ENCODE data around the gene NIPSNAP2. TPM values are rescaled to one million over a fixed set of nuclear protein-coding genes. Genes with fewer than 3 reads are reported as not detected.

The NIPSNAP2 gene
- total and polyA plus RNA-seq, 2 of the 13 experiments (the other 11 are each of a cell fraction or from before 2014, with no cell fraction given) = 40.3 to 61.5 TPM

- TF ChIP-seq CTCF (CRISPR knock-in tag; IDR thresholded peaks at IDR 0.05) (0 out of 2 replicates have a peak, but pooled peaks have one; percentile 9), HMG20B (CRISPR knock-in tag; conservative IDR thresholded peaks at IDR 0.05) (peak; percentile 51; the same call in 1 of the 2 replicates), SALL2 (CRISPR knock-in tag; IDR thresholded peaks at IDR 0.05) (no peak), ZNF274 (CRISPR knock-in tag; IDR thresholded peaks at IDR 0.05) (no peak), KDM1A (CRISPR knock-in tag; IDR thresholded peaks at IDR 0.05) (peak; percentile 54; the same call in 1 of the 2 replicates), TCF7L2 (IDR thresholded peaks at IDR 0.05; ENCODE audit: low read depth, low read length) (no peak), ZFAT (CRISPR knock-in tag; conservative IDR thresholded peaks at IDR 0.05) (no peak), ZNF552 (CRISPR knock-in tag; IDR thresholded peaks at IDR 0.05; ENCODE audit: borderline replicate concordance) (no peak), ARID2 (CRISPR knock-in tag; IDR thresholded peaks at IDR 0.05; ENCODE audit: borderline replicate concordance) (peak; percentile 61; the same call in 1 of the 2 replicates), FOXK1 (CRISPR knock-in tag; IDR thresholded peaks at IDR 0.05; ENCODE audit: borderline replicate concordance, low read depth) (0 out of 2 replicates have a peak, but pooled peaks have one; percentile 14), XRCC5 (optimal IDR thresholded peaks at IDR 0.05; ENCODE audit: low read length) (no peak), TFAP4 (IDR thresholded peaks at IDR 0.05; ENCODE audit: borderline replicate concordance, low read depth) (peak; percentile 10; the same call in 1 of the 2 replicates), SMYD3 (CRISPR knock-in tag; IDR thresholded peaks at IDR 0.05) (no peak)
- TF ChIP-seq, protein P1, sequence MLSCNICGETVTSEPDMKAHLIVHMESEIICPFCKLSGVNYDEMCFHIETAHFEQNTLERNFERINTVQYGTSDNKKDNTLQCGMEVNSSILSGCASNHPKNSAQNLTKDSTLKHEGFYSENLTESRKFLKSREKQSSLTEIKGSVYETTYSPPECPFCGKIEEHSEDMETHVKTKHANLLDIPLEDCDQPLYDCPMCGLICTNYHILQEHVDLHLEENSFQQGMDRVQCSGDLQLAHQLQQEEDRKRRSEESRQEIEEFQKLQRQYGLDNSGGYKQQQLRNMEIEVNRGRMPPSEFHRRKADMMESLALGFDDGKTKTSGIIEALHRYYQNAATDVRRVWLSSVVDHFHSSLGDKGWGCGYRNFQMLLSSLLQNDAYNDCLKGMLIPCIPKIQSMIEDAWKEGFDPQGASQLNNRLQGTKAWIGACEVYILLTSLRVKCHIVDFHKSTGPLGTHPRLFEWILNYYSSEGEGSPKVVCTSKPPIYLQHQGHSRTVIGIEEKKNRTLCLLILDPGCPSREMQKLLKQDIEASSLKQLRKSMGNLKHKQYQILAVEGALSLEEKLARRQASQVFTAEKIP (CRISPR knock-in tag; IDR thresholded peaks at IDR 0.05; ENCODE audit: borderline replicate concordance) = no peak
- TF ChIP-seq, protein P2, sequence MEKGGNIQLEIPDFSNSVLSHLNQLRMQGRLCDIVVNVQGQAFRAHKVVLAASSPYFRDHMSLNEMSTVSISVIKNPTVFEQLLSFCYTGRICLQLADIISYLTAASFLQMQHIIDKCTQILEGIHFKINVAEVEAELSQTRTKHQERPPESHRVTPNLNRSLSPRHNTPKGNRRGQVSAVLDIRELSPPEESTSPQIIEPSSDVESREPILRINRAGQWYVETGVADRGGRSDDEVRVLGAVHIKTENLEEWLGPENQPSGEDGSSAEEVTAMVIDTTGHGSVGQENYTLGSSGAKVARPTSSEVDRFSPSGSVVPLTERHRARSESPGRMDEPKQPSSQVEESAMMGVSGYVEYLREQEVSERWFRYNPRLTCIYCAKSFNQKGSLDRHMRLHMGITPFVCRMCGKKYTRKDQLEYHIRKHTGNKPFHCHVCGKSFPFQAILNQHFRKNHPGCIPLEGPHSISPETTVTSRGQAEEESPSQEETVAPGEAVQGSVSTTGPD (CRISPR knock-in tag; IDR thresholded peaks at IDR 0.05) = peak; percentile 34; the same call in 1 of the 2 replicates
- TF ChIP-seq, protein P3, sequence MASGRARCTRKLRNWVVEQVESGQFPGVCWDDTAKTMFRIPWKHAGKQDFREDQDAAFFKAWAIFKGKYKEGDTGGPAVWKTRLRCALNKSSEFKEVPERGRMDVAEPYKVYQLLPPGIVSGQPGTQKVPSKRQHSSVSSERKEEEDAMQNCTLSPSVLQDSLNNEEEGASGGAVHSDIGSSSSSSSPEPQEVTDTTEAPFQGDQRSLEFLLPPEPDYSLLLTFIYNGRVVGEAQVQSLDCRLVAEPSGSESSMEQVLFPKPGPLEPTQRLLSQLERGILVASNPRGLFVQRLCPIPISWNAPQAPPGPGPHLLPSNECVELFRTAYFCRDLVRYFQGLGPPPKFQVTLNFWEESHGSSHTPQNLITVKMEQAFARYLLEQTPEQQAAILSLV (CRISPR knock-in tag; IDR thresholded peaks at IDR 0.05; ENCODE audit: borderline replicate concordance) = no peak
- TF ChIP-seq, protein P4, sequence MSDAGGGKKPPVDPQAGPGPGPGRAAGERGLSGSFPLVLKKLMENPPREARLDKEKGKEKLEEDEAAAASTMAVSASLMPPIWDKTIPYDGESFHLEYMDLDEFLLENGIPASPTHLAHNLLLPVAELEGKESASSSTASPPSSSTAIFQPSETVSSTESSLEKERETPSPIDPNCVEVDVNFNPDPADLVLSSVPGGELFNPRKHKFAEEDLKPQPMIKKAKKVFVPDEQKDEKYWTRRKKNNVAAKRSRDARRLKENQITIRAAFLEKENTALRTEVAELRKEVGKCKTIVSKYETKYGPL (CRISPR knock-in tag; IDR thresholded peaks at IDR 0.05) = no peak
Observed at GRCh38 chr7:56028942-56029630, 64.7 kb downstream of the NIPSNAP2 start (continued).
